Measurements from ENCODE around the gene SMAD3. TPM values are rescaled to one million over a fixed set of nuclear protein-coding genes. Genes with fewer than 3 reads are reported as not detected.

The SMAD3 gene
- total and polyA plus RNA-seq, 2 of the 8 experiments (the other 6 are each of a cell fraction or from before 2014, with no cell fraction given): 10.1 to 12.4 TPM

GRCh38 chr15:67036775-67037555 is 28.4 kb upstream of the SMAD3 start (continued):
- TF ChIP-seq SP1 (IDR thresholded peaks at IDR 0.05; ENCODE audit: low read depth, low read length): no peak
- no peak for TF ChIP-seq EGR1 (IDR thresholded peaks at IDR 0.05; ENCODE audit: borderline replicate concordance, low read depth, low read length)
- TF ChIP-seq TEAD4 (IDR thresholded peaks at IDR 0.05; ENCODE audit: low read depth, low read length): no peak
- TF ChIP-seq CHD1 (IDR thresholded peaks at IDR 0.05; ENCODE audit: low read depth, low read length): no peak
- no peak for TF ChIP-seq SP4 (IDR thresholded peaks at IDR 0.05; ENCODE audit: low read length)

All from H1 (cell line).